GM12801 (cell line): ENCODE measurements around the gene ALG1.
"Not testable (repeated sequence)": the region's sequence is repeated elsewhere in the genome, so short reads cannot be mapped to it uniquely, and the experiment has no call there.

Source experiments
- TF ChIP-seq, protein P1 (sequence below): IDR thresholded peaks from one replicate; pipeline ENCODE4 v1.5.1; 2011; ENCODE audit warnings: control low read depth; ENCODE audit not compliant: insufficient read length; ENCODE audit errors: extremely low read depth

Gene ALG1

DNA sequence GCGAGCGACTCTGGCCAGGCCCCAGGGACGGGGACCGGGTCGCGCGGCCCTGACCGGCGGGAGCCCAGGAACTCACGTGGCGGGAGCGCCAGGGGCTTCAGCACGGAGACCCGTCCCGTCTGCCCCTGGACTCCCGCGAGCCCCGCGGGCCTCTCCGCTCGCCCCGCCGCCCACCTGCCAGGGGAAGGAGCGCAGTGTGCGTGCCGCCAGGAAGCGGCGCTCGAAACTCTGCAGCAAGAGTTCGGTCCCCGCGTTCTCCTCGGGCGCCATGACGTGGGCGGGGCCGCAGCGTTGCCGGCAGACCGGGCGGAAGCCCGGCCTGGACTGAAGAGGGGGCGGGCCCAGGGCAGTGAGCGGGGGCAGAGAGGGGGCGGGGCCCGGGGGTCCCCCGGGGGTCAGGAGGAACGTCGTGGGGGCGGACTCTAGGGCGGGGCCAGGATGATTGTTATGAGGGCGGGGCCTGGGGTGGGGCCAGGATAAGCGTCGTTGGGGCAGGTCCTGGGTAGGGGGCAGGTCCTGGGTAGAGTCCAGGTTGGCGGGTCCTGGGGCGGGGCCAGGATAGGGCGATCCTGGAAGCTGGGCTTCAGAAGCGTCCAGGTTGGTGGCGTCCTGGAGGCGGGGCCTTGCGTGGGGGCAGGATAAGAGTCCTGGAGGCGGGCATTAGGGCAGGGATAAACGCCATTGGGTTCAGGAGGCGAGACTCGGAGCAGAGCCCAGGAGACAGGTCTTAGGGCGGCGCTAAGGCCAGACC, 26.0 kb downstream of the ALG1 start, which contains the start of gene EEF2KMT:
Gene EEF2KMT, minus strand, starts transcription at position 326 of the 751 bp plus-strand sequence. Its CDS starts 56 bp downstream, at position 270.
- TF ChIP-seq, protein P1, sequence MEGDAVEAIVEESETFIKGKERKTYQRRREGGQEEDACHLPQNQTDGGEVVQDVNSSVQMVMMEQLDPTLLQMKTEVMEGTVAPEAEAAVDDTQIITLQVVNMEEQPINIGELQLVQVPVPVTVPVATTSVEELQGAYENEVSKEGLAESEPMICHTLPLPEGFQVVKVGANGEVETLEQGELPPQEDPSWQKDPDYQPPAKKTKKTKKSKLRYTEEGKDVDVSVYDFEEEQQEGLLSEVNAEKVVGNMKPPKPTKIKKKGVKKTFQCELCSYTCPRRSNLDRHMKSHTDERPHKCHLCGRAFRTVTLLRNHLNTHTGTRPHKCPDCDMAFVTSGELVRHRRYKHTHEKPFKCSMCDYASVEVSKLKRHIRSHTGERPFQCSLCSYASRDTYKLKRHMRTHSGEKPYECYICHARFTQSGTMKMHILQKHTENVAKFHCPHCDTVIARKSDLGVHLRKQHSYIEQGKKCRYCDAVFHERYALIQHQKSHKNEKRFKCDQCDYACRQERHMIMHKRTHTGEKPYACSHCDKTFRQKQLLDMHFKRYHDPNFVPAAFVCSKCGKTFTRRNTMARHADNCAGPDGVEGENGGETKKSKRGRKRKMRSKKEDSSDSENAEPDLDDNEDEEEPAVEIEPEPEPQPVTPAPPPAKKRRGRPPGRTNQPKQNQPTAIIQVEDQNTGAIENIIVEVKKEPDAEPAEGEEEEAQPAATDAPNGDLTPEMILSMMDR = not testable (repeated sequence)

DNA sequence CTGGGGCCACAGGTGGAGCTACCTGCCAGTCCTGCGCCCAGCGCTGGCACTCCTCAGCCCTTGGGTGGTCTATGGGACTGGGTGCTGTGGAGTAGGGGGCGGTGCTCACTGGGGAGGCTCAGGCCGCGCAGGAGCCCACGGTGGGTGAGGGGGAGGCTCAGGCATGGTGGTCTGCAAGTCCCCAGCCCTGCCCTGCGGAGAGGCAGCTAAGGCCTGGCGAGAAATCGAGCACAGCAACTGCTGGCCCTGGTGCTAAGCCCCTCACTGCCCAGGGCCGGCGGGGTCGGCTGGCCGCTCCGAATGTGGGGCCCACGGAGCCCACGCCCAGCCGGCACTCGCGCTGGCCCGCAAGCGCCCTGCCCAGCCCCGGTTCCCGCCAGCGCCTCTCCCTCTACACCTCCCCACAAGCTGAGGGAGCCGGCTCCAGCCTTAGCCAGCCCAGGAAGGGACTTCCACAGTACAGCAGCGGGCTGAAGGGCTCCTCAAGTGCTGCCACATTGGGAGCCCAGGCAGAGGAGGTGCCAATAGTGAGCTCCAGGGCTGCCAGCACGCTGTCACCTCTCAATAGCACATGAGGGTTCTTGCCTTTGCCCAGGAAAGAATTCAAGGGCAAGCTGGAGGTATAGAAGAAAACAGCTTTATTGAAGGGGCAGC, 37.0 kb downstream of the ALG1 start:
- TF ChIP-seq, protein P1 = no peak
